Fibroblast of mammary gland (primary cell): ENCODE data around the gene JMJD1C.

Experiments used
- DNase-seq: peaks from one replicate; pipeline ENCODE4 v3.0.0-alpha.2; 2010; ENCODE audit warnings: low read depth
- H3K4me3 ChIP-seq: 2 replicates; pipeline ENCODE4 v1.5.1; 2011; ENCODE audit warnings: low read depth, mild to moderate bottlenecking, low read length, moderate library complexity; ENCODE audit not compliant: control insufficient read depth
- TF ChIP-seq, protein P1 (sequence below): conservative IDR thresholded peaks from 2 replicates; pipeline ENCODE4 v1.5.1; 2011; ENCODE audit warnings: low read depth, low read length, inconsistent platforms; ENCODE audit not compliant: control insufficient read depth, insufficient read depth

The JMJD1C gene

DNA sequence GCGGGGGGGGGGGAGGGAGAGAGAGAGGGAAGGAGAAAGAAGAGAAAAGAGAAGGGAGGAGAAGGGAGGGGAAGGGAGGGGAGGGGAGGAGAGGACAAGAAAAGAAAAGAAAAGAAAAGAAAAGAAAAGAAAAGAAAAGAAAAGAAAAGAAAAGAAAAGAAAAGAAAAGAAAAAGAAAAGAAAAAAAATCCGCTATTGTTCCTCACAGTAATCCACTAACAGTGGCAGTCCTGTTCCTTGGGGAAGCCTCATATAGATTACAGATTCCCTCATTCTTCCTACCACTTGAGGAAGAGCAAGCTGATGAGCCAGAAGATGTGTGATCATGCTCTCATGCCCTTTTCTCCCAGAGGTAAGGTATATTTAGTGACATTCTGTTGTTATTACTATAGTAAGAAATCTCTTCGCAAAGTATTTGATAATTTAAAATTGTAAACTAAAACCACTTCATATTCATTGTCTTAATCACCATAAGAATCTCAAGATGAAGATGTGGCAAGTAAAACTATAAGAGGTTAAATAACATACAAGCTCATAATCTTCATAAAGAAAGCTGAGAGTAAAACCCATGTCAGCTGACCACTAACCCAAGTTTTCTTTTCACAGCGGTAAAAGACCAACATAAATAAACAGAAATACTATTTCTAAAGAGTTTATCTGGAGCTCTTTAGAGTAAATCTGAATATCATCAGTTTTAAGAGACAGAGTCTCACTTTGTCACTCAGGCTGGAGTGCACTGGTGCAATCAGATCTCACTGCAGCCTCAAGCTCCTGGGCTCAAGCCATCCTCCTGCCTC, 128.1 kb downstream of the JMJD1C start:
- no peak for DNase-seq
- no peak overlapping the region for H3K4me3 ChIP-seq
- TF ChIP-seq, protein P1, sequence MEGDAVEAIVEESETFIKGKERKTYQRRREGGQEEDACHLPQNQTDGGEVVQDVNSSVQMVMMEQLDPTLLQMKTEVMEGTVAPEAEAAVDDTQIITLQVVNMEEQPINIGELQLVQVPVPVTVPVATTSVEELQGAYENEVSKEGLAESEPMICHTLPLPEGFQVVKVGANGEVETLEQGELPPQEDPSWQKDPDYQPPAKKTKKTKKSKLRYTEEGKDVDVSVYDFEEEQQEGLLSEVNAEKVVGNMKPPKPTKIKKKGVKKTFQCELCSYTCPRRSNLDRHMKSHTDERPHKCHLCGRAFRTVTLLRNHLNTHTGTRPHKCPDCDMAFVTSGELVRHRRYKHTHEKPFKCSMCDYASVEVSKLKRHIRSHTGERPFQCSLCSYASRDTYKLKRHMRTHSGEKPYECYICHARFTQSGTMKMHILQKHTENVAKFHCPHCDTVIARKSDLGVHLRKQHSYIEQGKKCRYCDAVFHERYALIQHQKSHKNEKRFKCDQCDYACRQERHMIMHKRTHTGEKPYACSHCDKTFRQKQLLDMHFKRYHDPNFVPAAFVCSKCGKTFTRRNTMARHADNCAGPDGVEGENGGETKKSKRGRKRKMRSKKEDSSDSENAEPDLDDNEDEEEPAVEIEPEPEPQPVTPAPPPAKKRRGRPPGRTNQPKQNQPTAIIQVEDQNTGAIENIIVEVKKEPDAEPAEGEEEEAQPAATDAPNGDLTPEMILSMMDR: no peak

DNA sequence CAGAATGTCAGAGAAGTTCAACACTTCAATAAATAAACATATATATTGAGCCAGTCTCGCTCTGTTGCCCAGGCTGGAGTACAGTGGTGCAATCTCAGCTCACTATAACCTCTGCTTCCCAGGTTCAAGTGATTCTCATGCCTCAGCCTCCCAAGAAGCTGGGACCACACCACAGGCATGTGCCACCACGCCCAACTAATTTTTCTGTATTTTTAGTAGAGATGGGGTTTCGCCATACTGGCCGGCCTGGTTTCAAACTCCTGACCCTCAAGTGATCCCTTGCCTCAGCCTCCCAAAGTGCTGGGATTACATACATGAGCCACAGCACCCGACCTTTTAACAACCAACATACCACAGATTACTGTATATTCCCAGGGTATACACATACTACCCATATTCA, 134.2 kb downstream of the JMJD1C start:
- TF ChIP-seq, protein P1: no peak
- DNase-seq: peak; percentile 21
- no peak overlapping the region for H3K4me3 ChIP-seq

DNA sequence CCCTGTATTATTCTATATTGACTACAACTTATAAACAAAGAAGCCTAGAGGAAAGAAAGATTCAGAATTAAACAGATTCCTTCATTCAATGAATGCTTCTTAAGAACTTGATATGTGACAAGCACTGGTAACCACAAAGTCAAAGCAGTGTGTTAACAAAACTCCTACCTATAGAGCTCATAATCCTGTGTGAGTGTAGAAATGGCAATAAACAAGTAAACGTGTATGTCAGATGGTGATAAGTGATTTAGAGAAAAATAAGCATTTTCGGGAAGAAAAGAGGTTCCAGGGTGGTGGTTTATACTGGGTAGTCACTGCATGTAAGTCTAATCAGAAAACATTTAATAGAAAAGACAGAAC, 141.3 kb downstream of the JMJD1C start:
- TF ChIP-seq, protein P1: no peak
- DNase-seq: no peak
- no peak overlapping the region for H3K4me3 ChIP-seq

DNA sequence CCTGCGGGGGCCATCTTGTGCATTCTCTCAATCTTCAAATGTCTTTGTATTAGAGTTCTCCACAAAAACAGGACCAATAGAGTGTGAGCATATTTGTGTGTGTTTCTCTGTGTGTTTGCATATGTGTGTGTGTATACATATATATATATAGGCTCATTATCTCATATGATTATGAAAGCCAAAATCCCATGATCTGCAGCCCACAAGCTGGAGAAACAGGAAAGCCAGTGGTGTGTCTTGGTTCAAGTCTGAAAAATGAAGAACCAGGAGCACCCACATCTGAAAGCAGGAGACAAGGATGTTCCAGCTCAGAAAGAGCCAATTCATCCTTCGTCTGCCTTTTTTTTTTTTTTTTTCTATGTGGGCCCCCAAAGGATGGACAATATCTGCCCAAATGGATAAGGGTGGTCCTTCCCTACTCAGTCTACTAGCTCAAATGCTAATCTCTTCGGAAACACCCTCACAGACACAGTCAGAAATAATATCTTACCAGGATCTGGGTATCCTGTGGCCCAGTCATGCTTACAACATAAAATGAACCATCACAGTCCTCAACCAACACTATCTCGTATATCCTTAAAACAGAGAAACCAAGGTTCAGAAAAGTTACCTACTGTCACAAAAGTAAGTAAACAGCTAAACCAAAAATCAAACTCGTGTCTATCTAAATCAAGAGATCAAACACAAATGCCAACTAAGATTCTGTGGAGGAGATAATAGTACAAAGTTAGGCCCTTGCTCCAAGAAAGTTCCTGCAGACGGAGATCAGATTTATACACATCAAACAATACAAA, 141.9 kb downstream of the JMJD1C start:
- no peak for DNase-seq
- TF ChIP-seq, protein P1: no peak
- no peak overlapping the region for H3K4me3 ChIP-seq

DNA sequence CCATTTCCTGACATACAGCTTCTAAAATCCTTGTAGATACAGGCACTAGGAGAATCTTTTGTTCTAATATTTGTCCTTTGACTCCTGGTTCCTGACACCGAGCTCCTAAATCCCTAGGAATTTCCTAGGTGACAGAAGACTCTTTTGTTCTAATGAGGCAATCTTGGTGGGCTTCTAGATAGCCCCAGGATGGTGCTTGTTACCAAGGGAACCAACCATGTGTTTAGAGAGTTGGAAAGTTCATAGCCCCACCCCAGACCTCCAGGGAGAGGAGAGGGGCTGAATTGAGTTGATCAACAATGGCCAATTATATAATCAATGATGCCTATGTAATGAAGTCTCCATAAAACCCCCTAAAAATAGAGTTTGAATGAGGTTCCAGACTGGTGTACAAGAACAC, 145.1 kb downstream of the JMJD1C start:
- DNase-seq: no peak
- H3K4me3 ChIP-seq: no peak overlapping the region
- TF ChIP-seq, protein P1: no peak

DNA sequence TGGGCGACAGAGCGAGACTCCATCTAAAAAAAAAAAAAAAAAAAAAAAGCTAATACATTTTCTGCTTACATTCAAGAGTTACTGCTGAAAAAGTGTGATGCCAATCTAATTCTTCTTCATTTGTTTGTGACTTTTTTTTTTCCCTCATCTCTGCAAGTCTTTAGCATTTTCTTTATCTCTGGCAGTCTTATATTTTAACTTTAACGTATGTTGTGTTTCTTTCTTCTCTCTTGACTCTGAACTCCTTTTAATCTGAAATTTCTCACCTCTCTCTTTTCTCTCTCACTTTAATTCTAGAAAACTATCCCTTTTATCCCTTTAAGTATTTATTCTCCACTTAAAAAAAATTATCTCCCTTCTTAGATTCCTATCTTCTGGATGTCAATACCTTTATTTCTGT, 146.5 kb downstream of the JMJD1C start:
- TF ChIP-seq, protein P1: no peak
- no peak for DNase-seq
- H3K4me3 ChIP-seq: no peak overlapping the region

DNA sequence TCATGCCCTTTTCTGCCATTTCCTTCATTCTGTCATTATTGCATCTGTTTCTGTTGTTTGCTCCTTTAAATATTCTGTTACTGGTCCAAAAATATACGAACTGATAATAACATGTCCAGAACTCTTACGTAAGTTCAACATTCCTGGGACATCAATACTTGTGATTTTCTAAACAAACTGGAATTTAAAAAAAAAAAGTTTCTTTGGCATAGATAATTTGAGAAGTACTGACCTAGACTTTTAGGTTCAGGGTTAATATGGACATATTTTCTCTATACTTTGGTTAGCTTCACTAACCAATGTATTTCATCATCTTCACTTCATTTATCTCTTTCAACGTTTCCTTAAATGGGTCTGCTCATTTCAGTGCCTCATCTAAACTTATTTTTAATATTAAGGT, 147.3 kb downstream of the JMJD1C start:
- H3K4me3 ChIP-seq: no peak overlapping the region
- TF ChIP-seq, protein P1: no peak
- DNase-seq: no peak
